Cardiac muscle cell (in vitro differentiated cells and primary cell): ENCODE measurements around the gene ENG. TPM values are rescaled to one million over a fixed set of nuclear protein-coding genes. Genes with fewer than 3 reads are reported as not detected.

ENCODE experiments used
- DNase-seq, 2 donors: peaks; one replicate each; pipeline versions ENCODE4 v3.0.0 to v3.0.0-alpha.2; 2010 to 2017; ENCODE audit warnings: low read depth in 1 of 2, low spot score in 1 of 2
- H3K27ac ChIP-seq: fragments of 200-600 bp; sonication (generic); 2 replicates; pipeline ENCODE4 v1.5.1; 2016
- H3K27me3 ChIP-seq: fragments of 200-600 bp; sonication (generic); 2 replicates; pipeline ENCODE4 v1.6.0; 2016; ENCODE audit warnings: control low read depth
- H3K36me3 ChIP-seq: fragments of 200-600 bp; sonication (generic); 2 replicates; pipeline ENCODE4 v1.5.1; 2016; ENCODE audit warnings: control low read depth
- H3K4me1 ChIP-seq: fragments of 200-600 bp; sonication (generic); 2 replicates; pipeline ENCODE4 v1.8.1; 2017; ENCODE audit warnings: low read depth, mild to moderate bottlenecking, mixed run types
- H3K4me3 ChIP-seq: fragments of 200-600 bp; sonication (generic); 2 replicates; pipeline ENCODE4 v1.5.1; 2016; ENCODE audit warnings: mild to moderate bottlenecking
- H3K9me3 ChIP-seq: fragments of 200-600 bp; sonication (generic); 2 replicates; pipeline ENCODE4 v1.5.1; 2017; ENCODE audit warnings: low read depth, mild to moderate bottlenecking, control low read depth
- CTCF ChIP-seq: IDR thresholded peaks from 2 replicates; pipeline ENCODE4 v1.5.1; 2012; ENCODE audit warnings: low read depth, mild to moderate bottlenecking, low read length
- polyA plus RNA-seq: library from polyadenylated mRNA; unstranded; fragments of >200 nt; fragmentation: Nextera tagmentation; extraction: Ambion mirVana; gene quantifications from 2 replicates; pipeline ENCODE4 v1.2.1, GENCODE V29; 2016
- total RNA-seq: library from RNA; depleted of rRNA; stranded (reverse); fragments of >200 nt; gene quantifications from 2 replicates; pipeline ENCODE4 v1.2.3, GENCODE V29; 2016

ENG gene
- total and polyA plus RNA-seq, 2 experiments from 2014 or later, result 12.6 to 15.8 TPM

DNA sequence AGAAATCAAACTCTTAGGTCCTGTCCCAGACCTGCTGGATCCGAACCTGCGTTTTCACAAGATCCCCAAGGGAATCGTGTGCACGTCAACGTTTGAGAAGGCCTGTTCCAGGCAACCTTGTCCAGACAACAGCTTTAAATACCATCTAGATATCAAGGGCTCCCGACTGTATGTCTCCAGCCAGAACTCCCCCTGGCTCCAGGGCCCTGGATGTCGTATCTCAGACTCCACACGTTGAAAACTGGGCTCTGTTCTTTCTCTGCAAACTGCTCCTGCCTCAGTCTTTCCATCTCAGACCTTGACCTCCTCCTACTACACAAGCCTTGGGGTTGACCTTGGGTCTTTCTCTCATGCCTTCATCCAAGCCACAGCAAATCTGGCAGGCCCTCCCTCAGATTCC lies 5.8 kb upstream of the ENG start:
- Histone ChIP-seq H3K9me3 (no peaks in the 10 kb centered on the region), H3K4me3 (no peak overlapping the region), H3K4me1 (peaks cover 54% of the 10 kb centered on the region), H3K36me3 (no peaks in the 10 kb centered on the region), H3K27me3 (no peaks in the 10 kb centered on the region), H3K27ac (peak overlapping the region; percentile 79)
- no peak for TF ChIP-seq CTCF
- peak; percentile 71 to 81 for DNase-seq

- H3K4me1 ChIP-seq, result peaks cover 65% of the 10 kb centered on the region
- TF ChIP-seq CTCF, result no peak
- H3K9me3 ChIP-seq, result no peaks in the 10 kb centered on the region
- no peaks in the 10 kb centered on the region for H3K36me3 ChIP-seq
- H3K27me3 ChIP-seq, result no peaks in the 10 kb centered on the region
- no peak overlapping the region for H3K4me3 ChIP-seq
- DNase-seq, result peak in 1 of 2 donors; percentile 69
- H3K27ac ChIP-seq, result peak overlapping the region; percentile 79
Observed at GRCh38 chr9:127858041-127858512, 3.6 kb upstream of the ENG start.

DNA sequence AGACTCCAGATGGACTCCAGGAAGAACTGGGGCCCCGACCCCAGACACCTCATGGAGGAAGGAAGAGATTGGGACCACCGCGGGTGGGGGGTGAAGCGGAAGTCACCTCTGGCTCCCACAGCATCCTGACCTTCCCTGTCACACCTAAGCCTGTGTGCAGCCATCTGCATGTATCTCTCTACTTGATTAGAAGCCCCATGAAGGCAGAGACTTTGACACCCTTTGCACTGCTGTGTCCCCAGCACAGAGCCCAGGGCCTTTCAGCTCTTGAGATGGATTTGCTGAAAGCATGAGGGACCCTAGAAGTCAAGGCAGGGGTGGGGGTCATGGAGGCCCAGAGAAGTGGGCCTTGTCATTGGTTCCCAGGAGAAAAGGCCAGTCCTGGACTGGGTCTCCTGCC lies 2.8 kb upstream of the ENG start:
- peaks cover 57% of the 10 kb centered on the region for H3K4me1 ChIP-seq
- no peak for TF ChIP-seq CTCF
- H3K9me3 ChIP-seq, result no peaks in the 10 kb centered on the region
- no peak overlapping the region for H3K27ac ChIP-seq
- H3K27me3 ChIP-seq, result no peaks in the 10 kb centered on the region
- no peaks in the 10 kb centered on the region for H3K36me3 ChIP-seq
- H3K4me3 ChIP-seq, result no peak overlapping the region
- DNase-seq, result no peak

DNA sequence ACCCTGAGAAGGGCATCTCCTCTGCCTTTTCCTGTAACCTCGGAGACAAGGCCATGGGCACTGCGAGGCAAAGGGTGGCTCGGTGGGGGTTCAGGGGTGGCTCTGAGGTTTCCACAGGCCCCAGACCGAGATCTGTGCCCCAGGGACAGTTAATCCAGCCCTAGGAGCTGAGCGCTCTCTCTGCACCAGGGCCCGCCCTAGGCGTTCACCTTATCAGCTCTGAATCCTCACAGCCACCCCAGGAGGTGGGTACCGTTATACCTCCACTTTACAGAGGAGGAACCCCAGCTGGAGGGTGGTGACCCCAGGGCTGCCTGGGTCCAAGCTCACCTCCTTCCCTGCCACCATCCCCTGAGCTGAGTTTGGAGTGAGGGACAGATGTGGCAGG lies 2.3 kb upstream of the ENG start:
- Histone ChIP-seq H3K4me1 (peaks cover 52% of the 10 kb centered on the region), H3K27me3 (no peaks in the 10 kb centered on the region), H3K9me3 (no peaks in the 10 kb centered on the region), H3K27ac (no peak overlapping the region), H3K4me3 (no peak overlapping the region), H3K36me3 (no peaks in the 10 kb centered on the region)
- no peak for TF ChIP-seq CTCF
- no peak for DNase-seq

GRCh38 chr9:127856094-127856728 lies 1.8 kb upstream of the ENG start:
- peaks cover 46% of the 10 kb centered on the region for H3K4me1 ChIP-seq

More at GRCh38 chr9:127856094-127856728, 1.8 kb upstream of the ENG start:
- Histone ChIP-seq H3K9me3 (no peaks in the 10 kb centered on the region), H3K36me3 (no peaks in the 10 kb centered on the region), H3K4me3 (no peak overlapping the region), H3K27me3 (no peaks in the 10 kb centered on the region), H3K27ac (no peak overlapping the region)
- DNase-seq, result no peak
- no peak for TF ChIP-seq CTCF
